ENCODE data around the gene XDH.

DNA sequence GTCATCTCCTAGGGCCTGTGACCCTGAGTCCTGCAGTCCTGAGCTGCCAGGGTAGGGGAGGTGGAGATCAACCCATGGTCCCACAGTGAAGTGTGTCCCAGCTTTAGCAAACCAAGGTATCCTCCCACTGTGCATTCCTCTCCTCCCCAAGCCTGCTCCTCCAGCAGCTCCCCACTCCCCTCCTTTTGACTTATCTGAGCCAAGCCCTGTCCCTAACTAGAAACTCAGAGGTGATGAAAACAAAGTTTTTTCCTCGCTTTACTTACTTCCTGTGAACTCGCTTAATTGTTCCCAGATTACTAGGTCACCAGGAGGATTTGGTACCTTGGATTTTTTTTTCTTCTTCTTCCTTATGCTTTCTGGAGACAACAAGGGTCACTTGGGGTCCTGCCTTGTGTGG, 99.8 kb downstream of the XDH start:
- TF ChIP-seq EZH2 (IDR thresholded peaks at IDR 0.05; ENCODE audit: insufficient read depth, poor library complexity, severe bottlenecking) (no peak), EZH2phosphoT487 (IDR thresholded peaks at IDR 0.05; ENCODE audit: insufficient read depth, low read depth) (no peak)

All from GM23248 (cell line).